SK-N-SH treated with all-trans-retinoic acid at 6 μM for 48 hours (cell line): ENCODE results near the gene RASSF6.
A peak's percentile ranks its signal among the peaks of the same experiment; 100 is the strongest.

ENCODE experiments used
- ATAC-seq: fragments of 200-7000 bp; cut with Tn5 transposase; 3 replicates; pipeline ENCODE4 v1.9.1; 2020; ENCODE audit warnings: mild to moderate bottlenecking, moderate library complexity
- ARNTL ChIP-seq: fragments of 450-650 bp; formaldehyde crosslinking; IDR thresholded peaks from 2 replicates; pipeline ENCODE4 v1.5.0; 2020; ENCODE audit warnings: low read depth, mild to moderate bottlenecking, moderate library complexity, borderline replicate concordance
- BACH2 ChIP-seq: fragments of 250-450 bp; sonication (Bioruptor Pico); IDR thresholded peaks from 2 replicates; pipeline ENCODE4 v1.9.0; 2021; ENCODE audit warnings: mild to moderate bottlenecking, borderline replicate concordance
- CSDC2 ChIP-seq: fragments of 250-450 bp; sonication (Bioruptor Pico); IDR thresholded peaks from 2 replicates; pipeline ENCODE4 v1.5.0; 2020; ENCODE audit warnings: mild to moderate bottlenecking, moderate library complexity
- ESRRG ChIP-seq: fragments of 250-450 bp; sonication (Bioruptor Pico); IDR thresholded peaks from 2 replicates; pipeline ENCODE4 v1.6.1; 2021; ENCODE audit warnings: mild to moderate bottlenecking
- GLIS3 ChIP-seq: fragments of 250-450 bp; sonication (Bioruptor Pico); IDR thresholded peaks from 2 replicates; pipeline ENCODE4 v1.5.0; 2020; ENCODE audit warnings: mild to moderate bottlenecking, moderate library complexity
- ISL1 ChIP-seq: fragments of 250-450 bp; sonication (Bioruptor Pico); IDR thresholded peaks from 2 replicates; pipeline ENCODE4 v2.1.2; 2022; ENCODE audit warnings: mild to moderate bottlenecking, moderate library complexity
- OSR1 ChIP-seq: fragments of 250-450 bp; sonication (Bioruptor Pico); IDR thresholded peaks from 2 replicates; pipeline ENCODE4 v1.8.0; 2022; ENCODE audit warnings: moderate library complexity, mild to moderate bottlenecking, inconsistent platforms
- PPARA ChIP-seq: fragments of 250-450 bp; sonication (Bioruptor Pico); IDR thresholded peaks from 2 replicates; pipeline ENCODE4 v1.5.0; 2020; ENCODE audit warnings: mild to moderate bottlenecking, borderline replicate concordance
- RARB ChIP-seq: fragments of 250-450 bp; sonication (Bioruptor Pico); IDR thresholded peaks from 2 replicates; pipeline ENCODE4 v1.8.0; 2021; ENCODE audit warnings: mild to moderate bottlenecking, moderate library complexity
- SNAI2 ChIP-seq: fragments of 250-450 bp; sonication (Bioruptor Pico); IDR thresholded peaks from 2 replicates; pipeline ENCODE4 v1.5.0; 2020; ENCODE audit warnings: mild to moderate bottlenecking, moderate library complexity
- TOX ChIP-seq: fragments of 250-450 bp; sonication (Bioruptor Pico); IDR thresholded peaks from 2 replicates; pipeline ENCODE4 v1.8.0; 2021; ENCODE audit warnings: mild to moderate bottlenecking, moderate library complexity, borderline replicate concordance
- ZC3H10 ChIP-seq: fragments of 250-450 bp; sonication (Bioruptor Pico); IDR thresholded peaks from 2 replicates; pipeline ENCODE4 v1.5.1; 2021; ENCODE audit warnings: mild to moderate bottlenecking, moderate library complexity
- ZFP3 ChIP-seq: fragments of 250-450 bp; sonication (Bioruptor Pico); IDR thresholded peaks from 2 replicates; pipeline ENCODE4 v1.5.0; 2020; ENCODE audit warnings: mild to moderate bottlenecking, moderate library complexity
- ZFP30 ChIP-seq: fragments of 450-650 bp; formaldehyde crosslinking; IDR thresholded peaks from 2 replicates; pipeline ENCODE4 v1.5.0; 2022; ENCODE audit warnings: mild to moderate bottlenecking, moderate library complexity
- ZNF565 ChIP-seq: fragments of 450-650 bp; formaldehyde crosslinking; conservative IDR thresholded peaks from 2 replicates; pipeline ENCODE4 v1.5.0; 2020; ENCODE audit warnings: low read depth, mild to moderate bottlenecking, moderate library complexity
- ZNF70 ChIP-seq: fragments of 450-650 bp; formaldehyde crosslinking; IDR thresholded peaks from 2 replicates; pipeline ENCODE4 v1.5.0; 2020; ENCODE audit warnings: mild to moderate bottlenecking, moderate library complexity
- ZNF8 ChIP-seq: fragments of 450-650 bp; formaldehyde crosslinking; IDR thresholded peaks from 2 replicates; pipeline ENCODE4 v1.5.0; 2020; ENCODE audit warnings: mild to moderate bottlenecking, moderate library complexity
- TF ChIP-seq, protein P1 (sequence below): fragments of 250-450 bp; sonication (Bioruptor Pico); IDR thresholded peaks from 2 replicates; pipeline ENCODE4 v1.5.1; 2020; ENCODE audit warnings: low read depth, mild to moderate bottlenecking, moderate library complexity
- TF ChIP-seq, protein P2 (sequence below): fragments of 250-450 bp; sonication (Bioruptor Pico); IDR thresholded peaks from 2 replicates; pipeline ENCODE4 v1.8.0; 2021; ENCODE audit warnings: low read depth, mild to moderate bottlenecking, moderate library complexity, borderline replicate concordance
- TF ChIP-seq, protein P3 (sequence below): fragments of 250-450 bp; sonication (Bioruptor Pico); IDR thresholded peaks from 2 replicates; pipeline ENCODE4 v1.5.1; 2021; ENCODE audit warnings: mild to moderate bottlenecking, moderate library complexity
- TF ChIP-seq, protein P4 (sequence below): fragments of 250-450 bp; sonication (Bioruptor Pico); IDR thresholded peaks from 2 replicates; pipeline ENCODE4 v1.8.0; 2020; ENCODE audit warnings: mild to moderate bottlenecking, moderate library complexity, borderline replicate concordance
- TF ChIP-seq, protein P5 (sequence below): fragments of 250-450 bp; sonication (Bioruptor Pico); IDR thresholded peaks from 2 replicates; pipeline ENCODE4 v1.5.0; 2020; ENCODE audit warnings: mild to moderate bottlenecking, moderate library complexity

Gene RASSF6

GRCh38 chr4:73593631-73594241 is 26.5 kb downstream of the RASSF6 start:
- ATAC-seq = peak; percentile 49; the same call in 1 of the 3 replicates
- TF ChIP-seq SNAI2 (CRISPR knock-in tag) = no peak
- TF ChIP-seq ESRRG (CRISPR knock-in tag) = no peak
- TF ChIP-seq ZNF70 (CRISPR knock-in tag) = no peak
- no peak for TF ChIP-seq ZFP30 (CRISPR knock-in tag)
- TF ChIP-seq ZNF565 (CRISPR knock-in tag) = no peak
- no peak for TF ChIP-seq RARB (CRISPR knock-in tag)
- TF ChIP-seq, protein P1, sequence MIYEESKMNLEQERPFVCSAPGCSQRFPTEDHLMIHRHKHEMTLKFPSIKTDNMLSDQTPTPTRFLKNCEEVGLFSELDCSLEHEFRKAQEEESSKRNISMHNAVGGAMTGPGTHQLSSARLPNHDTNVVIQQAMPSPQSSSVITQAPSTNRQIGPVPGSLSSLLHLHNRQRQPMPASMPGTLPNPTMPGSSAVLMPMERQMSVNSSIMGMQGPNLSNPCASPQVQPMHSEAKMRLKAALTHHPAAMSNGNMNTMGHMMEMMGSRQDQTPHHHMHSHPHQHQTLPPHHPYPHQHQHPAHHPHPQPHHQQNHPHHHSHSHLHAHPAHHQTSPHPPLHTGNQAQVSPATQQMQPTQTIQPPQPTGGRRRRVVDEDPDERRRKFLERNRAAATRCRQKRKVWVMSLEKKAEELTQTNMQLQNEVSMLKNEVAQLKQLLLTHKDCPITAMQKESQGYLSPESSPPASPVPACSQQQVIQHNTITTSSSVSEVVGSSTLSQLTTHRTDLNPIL (CRISPR knock-in tag) = no peak

DNA sequence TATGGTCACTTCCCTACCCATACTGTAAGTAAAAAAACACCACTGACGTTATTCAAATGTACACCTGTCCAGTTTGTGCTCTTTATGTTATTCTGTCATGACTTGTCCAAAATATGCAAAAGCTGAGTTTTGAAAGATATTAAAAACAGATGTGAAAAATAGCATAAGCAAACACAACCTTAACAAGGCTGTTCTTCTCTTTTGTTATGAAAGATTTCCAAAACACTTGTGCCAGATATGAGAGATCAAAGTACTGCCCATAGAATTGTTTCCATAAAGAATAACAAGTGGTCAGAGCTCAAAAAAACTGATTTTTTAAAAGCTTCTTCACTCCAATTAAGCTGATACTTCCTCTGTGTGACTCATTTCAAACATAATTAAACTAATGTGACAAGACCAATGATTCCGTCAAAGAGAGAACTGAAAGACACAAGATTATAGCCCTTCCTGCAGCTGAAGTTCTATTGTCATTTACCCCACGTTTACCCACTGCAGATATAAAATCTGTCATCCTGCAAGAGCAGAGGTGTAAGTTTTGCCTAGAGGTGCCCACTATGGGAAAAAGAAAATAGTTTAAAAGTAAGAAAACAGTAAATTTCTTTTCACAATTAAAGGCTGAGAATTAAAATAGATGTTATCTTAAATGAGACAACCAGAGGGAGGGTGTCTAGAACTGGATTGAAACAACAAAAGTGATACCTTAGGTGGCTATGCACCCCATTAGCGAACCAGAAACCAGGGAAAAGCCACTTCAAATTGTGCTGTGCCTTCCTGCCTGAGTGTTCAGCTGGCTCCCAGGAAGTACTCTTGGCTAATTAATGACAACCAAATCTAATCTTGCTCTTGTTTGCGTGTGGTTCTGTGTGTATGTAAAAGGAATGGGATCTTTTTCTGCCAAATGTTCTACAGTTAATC is 30.1 kb downstream of the RASSF6 start:
- ATAC-seq = no peak
- TF ChIP-seq PPARA = no peak
- TF ChIP-seq ZNF70 (CRISPR knock-in tag) = no peak
- TF ChIP-seq, protein P2, sequence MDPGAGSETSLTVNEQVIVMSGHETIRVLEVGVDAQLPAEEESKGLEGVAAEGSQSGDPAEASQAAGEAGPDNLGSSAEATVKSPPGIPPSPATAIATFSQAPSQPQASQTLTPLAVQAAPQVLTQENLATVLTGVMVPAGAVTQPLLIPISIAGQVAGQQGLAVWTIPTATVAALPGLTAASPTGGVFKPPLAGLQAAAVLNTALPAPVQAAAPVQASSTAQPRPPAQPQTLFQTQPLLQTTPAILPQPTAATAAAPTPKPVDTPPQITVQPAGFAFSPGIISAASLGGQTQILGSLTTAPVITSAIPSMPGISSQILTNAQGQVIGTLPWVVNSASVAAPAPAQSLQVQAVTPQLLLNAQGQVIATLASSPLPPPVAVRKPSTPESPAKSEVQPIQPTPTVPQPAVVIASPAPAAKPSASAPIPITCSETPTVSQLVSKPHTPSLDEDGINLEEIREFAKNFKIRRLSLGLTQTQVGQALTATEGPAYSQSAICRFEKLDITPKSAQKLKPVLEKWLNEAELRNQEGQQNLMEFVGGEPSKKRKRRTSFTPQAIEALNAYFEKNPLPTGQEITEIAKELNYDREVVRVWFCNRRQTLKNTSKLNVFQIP (CRISPR knock-in tag) = no peak
- no peak for TF ChIP-seq TOX (CRISPR knock-in tag)
- no peak for TF ChIP-seq ISL1 (CRISPR knock-in tag)
- TF ChIP-seq, protein P3, sequence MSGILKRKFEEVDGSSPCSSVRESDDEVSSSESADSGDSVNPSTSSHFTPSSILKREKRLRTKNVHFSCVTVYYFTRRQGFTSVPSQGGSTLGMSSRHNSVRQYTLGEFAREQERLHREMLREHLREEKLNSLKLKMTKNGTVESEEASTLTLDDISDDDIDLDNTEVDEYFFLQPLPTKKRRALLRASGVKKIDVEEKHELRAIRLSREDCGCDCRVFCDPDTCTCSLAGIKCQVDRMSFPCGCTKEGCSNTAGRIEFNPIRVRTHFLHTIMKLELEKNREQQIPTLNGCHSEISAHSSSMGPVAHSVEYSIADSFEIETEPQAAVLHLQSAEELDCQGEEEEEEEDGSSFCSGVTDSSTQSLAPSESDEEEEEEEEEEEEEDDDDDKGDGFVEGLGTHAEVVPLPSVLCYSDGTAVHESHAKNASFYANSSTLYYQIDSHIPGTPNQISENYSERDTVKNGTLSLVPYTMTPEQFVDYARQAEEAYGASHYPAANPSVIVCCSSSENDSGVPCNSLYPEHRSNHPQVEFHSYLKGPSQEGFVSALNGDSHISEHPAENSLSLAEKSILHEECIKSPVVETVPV (CRISPR knock-in tag) = no peak
- TF ChIP-seq ZFP30 (CRISPR knock-in tag) = no peak
- TF ChIP-seq, protein P4, sequence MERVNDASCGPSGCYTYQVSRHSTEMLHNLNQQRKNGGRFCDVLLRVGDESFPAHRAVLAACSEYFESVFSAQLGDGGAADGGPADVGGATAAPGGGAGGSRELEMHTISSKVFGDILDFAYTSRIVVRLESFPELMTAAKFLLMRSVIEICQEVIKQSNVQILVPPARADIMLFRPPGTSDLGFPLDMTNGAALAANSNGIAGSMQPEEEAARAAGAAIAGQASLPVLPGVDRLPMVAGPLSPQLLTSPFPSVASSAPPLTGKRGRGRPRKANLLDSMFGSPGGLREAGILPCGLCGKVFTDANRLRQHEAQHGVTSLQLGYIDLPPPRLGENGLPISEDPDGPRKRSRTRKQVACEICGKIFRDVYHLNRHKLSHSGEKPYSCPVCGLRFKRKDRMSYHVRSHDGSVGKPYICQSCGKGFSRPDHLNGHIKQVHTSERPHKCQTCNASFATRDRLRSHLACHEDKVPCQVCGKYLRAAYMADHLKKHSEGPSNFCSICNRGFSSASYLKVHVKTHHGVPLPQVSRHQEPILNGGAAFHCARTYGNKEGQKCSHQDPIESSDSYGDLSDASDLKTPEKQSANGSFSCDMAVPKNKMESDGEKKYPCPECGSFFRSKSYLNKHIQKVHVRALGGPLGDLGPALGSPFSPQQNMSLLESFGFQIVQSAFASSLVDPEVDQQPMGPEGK = no peak
- TF ChIP-seq OSR1 (CRISPR knock-in tag) = no peak
- TF ChIP-seq ZFP3 (CRISPR knock-in tag) = no peak
- no peak for TF ChIP-seq CSDC2 (CRISPR knock-in tag)
- no peak for TF ChIP-seq BACH2 (CRISPR knock-in tag)
- no peak for TF ChIP-seq ZNF8 (CRISPR knock-in tag)
- no peak for TF ChIP-seq ZC3H10 (CRISPR knock-in tag)
- TF ChIP-seq ESRRG (CRISPR knock-in tag) = no peak
- no peak for TF ChIP-seq ARNTL (CRISPR knock-in tag)
- TF ChIP-seq GLIS3 (CRISPR knock-in tag) = no peak
- TF ChIP-seq RARB (CRISPR knock-in tag) = no peak
- TF ChIP-seq, protein P5, sequence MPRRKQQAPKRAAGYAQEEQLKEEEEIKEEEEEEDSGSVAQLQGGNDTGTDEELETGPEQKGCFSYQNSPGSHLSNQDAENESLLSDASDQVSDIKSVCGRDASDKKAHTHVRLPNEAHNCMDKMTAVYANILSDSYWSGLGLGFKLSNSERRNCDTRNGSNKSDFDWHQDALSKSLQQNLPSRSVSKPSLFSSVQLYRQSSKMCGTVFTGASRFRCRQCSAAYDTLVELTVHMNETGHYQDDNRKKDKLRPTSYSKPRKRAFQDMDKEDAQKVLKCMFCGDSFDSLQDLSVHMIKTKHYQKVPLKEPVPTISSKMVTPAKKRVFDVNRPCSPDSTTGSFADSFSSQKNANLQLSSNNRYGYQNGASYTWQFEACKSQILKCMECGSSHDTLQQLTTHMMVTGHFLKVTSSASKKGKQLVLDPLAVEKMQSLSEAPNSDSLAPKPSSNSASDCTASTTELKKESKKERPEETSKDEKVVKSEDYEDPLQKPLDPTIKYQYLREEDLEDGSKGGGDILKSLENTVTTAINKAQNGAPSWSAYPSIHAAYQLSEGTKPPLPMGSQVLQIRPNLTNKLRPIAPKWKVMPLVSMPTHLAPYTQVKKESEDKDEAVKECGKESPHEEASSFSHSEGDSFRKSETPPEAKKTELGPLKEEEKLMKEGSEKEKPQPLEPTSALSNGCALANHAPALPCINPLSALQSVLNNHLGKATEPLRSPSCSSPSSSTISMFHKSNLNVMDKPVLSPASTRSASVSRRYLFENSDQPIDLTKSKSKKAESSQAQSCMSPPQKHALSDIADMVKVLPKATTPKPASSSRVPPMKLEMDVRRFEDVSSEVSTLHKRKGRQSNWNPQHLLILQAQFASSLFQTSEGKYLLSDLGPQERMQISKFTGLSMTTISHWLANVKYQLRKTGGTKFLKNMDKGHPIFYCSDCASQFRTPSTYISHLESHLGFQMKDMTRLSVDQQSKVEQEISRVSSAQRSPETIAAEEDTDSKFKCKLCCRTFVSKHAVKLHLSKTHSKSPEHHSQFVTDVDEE (CRISPR knock-in tag) = no peak
